SK-N-MC (cell line): Measurements from ENCODE around the gene YJU2.

ENCODE experiments used
- EZH2 ChIP-seq: fragments of 200-600 bp; sonication (generic); IDR thresholded peaks from one replicate; pipeline ENCODE4 v1.6.1; 2017; ENCODE audit warnings: antibody characterized with exemption
- POLR2AphosphoS5 ChIP-seq: IDR thresholded peaks from 2 replicates; pipeline ENCODE4 v1.6.1; 2012; ENCODE audit warnings: mild to moderate bottlenecking, low read depth, low read length, borderline replicate concordance

DNA sequence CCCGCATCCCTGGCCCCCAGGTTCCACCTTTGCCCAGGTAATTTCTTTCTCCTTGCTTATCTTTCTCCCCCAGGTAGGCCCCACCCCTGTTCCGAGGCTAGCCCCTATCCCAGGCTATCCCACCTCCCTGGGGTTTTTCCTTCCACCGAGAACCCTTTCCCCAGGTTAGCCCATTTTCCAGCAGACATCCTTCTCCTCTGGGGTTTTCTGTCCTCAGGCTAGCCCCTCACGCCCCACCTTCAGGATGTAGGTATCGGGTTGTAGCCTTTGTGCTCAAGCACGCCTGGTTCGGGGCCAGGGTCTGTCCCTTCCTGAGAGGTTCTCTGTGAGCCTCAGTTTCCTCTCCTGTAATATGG is 58.4 kb downstream of the YJU2 start:
- no peak for TF ChIP-seq EZH2
- no peak for TF ChIP-seq POLR2AphosphoS5
